ENCODE data around the gene BPHL. TPM values are rescaled to one million over a fixed set of nuclear protein-coding genes. Genes with fewer than 3 reads are reported as not detected.

The BPHL gene
- total and polyA plus RNA-seq, 3 donors from 2014 or later, result 14.3 to 16.8 (median 16.8) TPM

GRCh38 chr6:3193102-3193849 is 74.8 kb downstream of the BPHL start:
- TF ChIP-seq POLR2A (IDR thresholded peaks at IDR 0.05) (no peak), CTCF (IDR thresholded peaks at IDR 0.05) (no peak)
- no peak overlapping the region for H3K4me3 ChIP-seq
- no peaks in the 10 kb centered on the region for H3K27me3 ChIP-seq
- WGBS, 2 donors, result 54 to 75% methylated on average over 20 to 23 of the region's 23 CpGs
- H3K4me1 ChIP-seq, result no peaks in the 10 kb centered on the region
- intact Hi-C loops (cut with DNase I; ENCODE audit: low total_unique reads), result no loop called here
- no peak overlapping the region for H3K27ac ChIP-seq
- DNase-seq, result no peak
- H3K9me3 ChIP-seq, result no peaks in the 10 kb centered on the region
- no peaks in the 10 kb centered on the region for H3K36me3 ChIP-seq (ENCODE audit: low read depth, missing control alignments)

- Histone ChIP-seq H3K4me3 (no peak overlapping the region), H3K36me3 (ENCODE audit: low read depth, missing control alignments) (no peaks in the 10 kb centered on the region), H3K27me3 (no peaks in the 10 kb centered on the region), H3K9me3 (no peaks in the 10 kb centered on the region), H3K4me1 (no peaks in the 10 kb centered on the region), H3K27ac (no peak overlapping the region)
- 39% methylated on average over 19 of the region's 19 CpGs for WGBS, 2 donors
- intact Hi-C loops (cut with DNase I; ENCODE audit: low total_unique reads), result no loop called here
- DNase-seq, result no peak
- TF ChIP-seq POLR2A (IDR thresholded peaks at IDR 0.05) (no peak), CTCF (IDR thresholded peaks at IDR 0.05) (no peak)
Measured at GRCh38 chr6:3194535-3195419, 76.3 kb downstream of the BPHL start.

- H3K4me3 ChIP-seq, result peak overlapping the region in 1 of 2 donors; percentile 23
- 58 to 65% methylated on average over 5 of the region's 5 CpGs for WGBS, 2 donors
- intact Hi-C loops (cut with DNase I; ENCODE audit: low total_unique reads), result no loop called here
- H3K27me3 ChIP-seq, result no peaks in the 10 kb centered on the region
- DNase-seq, result no peak
- no peaks in the 10 kb centered on the region for H3K36me3 ChIP-seq (ENCODE audit: low read depth, missing control alignments)
- TF ChIP-seq POLR2A (IDR thresholded peaks at IDR 0.05) (no peak), CTCF (IDR thresholded peaks at IDR 0.05) (no peak)
- H3K4me1 ChIP-seq, result no peaks in the 10 kb centered on the region
- H3K9me3 ChIP-seq, result no peaks in the 10 kb centered on the region
- H3K27ac ChIP-seq, result no peak overlapping the region
Measured at GRCh38 chr6:3195420-3195694, 76.8 kb downstream of the BPHL start.

GRCh38 chr6:3195695-3196497 is 77.4 kb downstream of the BPHL start:
- WGBS, 2 donors, result 59 to 73% methylated on average over 16 of the region's 16 CpGs
- peak overlapping the region in 1 of 2 donors; percentile 23 for H3K4me3 ChIP-seq
- no peak for TF ChIP-seq CTCF (IDR thresholded peaks at IDR 0.05)
- no peak for TF ChIP-seq POLR2A (IDR thresholded peaks at IDR 0.05)
- H3K4me1 ChIP-seq, result no peaks in the 10 kb centered on the region
- H3K36me3 ChIP-seq (ENCODE audit: low read depth, missing control alignments), result no peaks in the 10 kb centered on the region
- H3K27me3 ChIP-seq, result no peaks in the 10 kb centered on the region
- intact Hi-C loops (cut with DNase I; ENCODE audit: low total_unique reads), result no loop called here
- H3K27ac ChIP-seq, result no peak overlapping the region
- DNase-seq, result peak; percentile 43
- no peaks in the 10 kb centered on the region for H3K9me3 ChIP-seq

Data from testis (tissue), 3 donors.